OCI-LY3 (cell line): ENCODE data around the gene FRAS1.

Experiments used
- CTCF ChIP-seq: fragments of 200-600, 300-600 bp; sonication (generic); IDR thresholded peaks from 2 replicates; pipeline ENCODE4 v1.5.1; 2014; ENCODE audit warnings: antibody characterized with exemption, low read length, low read depth
- EZH2phosphoT487 ChIP-seq: fragments of 200-600 bp; shearing (Covaris generic); IDR thresholded peaks from 2 replicates; pipeline ENCODE4 v1.6.1; 2018; ENCODE audit warnings: antibody characterized with exemption, mixed run types, low read depth

GRCh38 chr4:78039678-78040077 is 17.4 kb upstream of the FRAS1 start:
- TF ChIP-seq CTCF = no peak
- TF ChIP-seq EZH2phosphoT487 = no peak
